GM19438 (cell line): ENCODE results near the gene BAZ2B.

ENCODE experiments used
- ATAC-seq: cut with Tn5 transposase; IDR thresholded peaks from one replicate; pipeline ENCODE4 v1.9.1; 2021; ENCODE audit warnings: low read depth; ENCODE audit not compliant: unreplicated experiment

BAZ2B gene

GRCh38 chr2:159585622-159586021 lies 30.7 kb downstream of the BAZ2B start:
- ATAC-seq = no peak

GRCh38 chr2:159584796-159585195 lies 31.6 kb downstream of the BAZ2B start:
- no peak for ATAC-seq

- ATAC-seq = no peak
Measured at GRCh38 chr2:159573846-159574606, 42.3 kb downstream of the BAZ2B start.

- no peak for ATAC-seq
Measured at GRCh38 chr2:159573294-159573693, 43.1 kb downstream of the BAZ2B start.

GRCh38 chr2:159572459-159572858 lies 43.9 kb downstream of the BAZ2B start:
- no peak for ATAC-seq

GRCh38 chr2:159571540-159572260 lies 44.6 kb downstream of the BAZ2B start:
- ATAC-seq = no peak

- ATAC-seq = no peak
Measured at GRCh38 chr2:159564081-159564480, 52.3 kb downstream of the BAZ2B start.

- no peak for ATAC-seq
Measured at GRCh38 chr2:159562248-159562647, 54.1 kb downstream of the BAZ2B start.

GRCh38 chr2:159561786-159562185 lies 54.6 kb downstream of the BAZ2B start:
- no peak for ATAC-seq

- ATAC-seq = no peak
Measured at GRCh38 chr2:159561242-159561641, 55.1 kb downstream of the BAZ2B start.

- no peak for ATAC-seq
Measured at GRCh38 chr2:159559034-159559433, 57.3 kb downstream of the BAZ2B start.

- no peak for ATAC-seq
Measured at GRCh38 chr2:159558479-159558878, 57.9 kb downstream of the BAZ2B start.

GRCh38 chr2:159557437-159558034 lies 58.8 kb downstream of the BAZ2B start:
- no peak for ATAC-seq

GRCh38 chr2:159555651-159556392 lies 60.5 kb downstream of the BAZ2B start:
- no peak for ATAC-seq

GRCh38 chr2:159553727-159554126 lies 62.6 kb downstream of the BAZ2B start:
- no peak for ATAC-seq

GRCh38 chr2:159551806-159552205 lies 64.5 kb downstream of the BAZ2B start:
- ATAC-seq = no peak

GRCh38 chr2:159550231-159550630 lies 66.1 kb downstream of the BAZ2B start:
- ATAC-seq = no peak

- no peak for ATAC-seq
Measured at GRCh38 chr2:159549234-159549633, 67.1 kb downstream of the BAZ2B start.

GRCh38 chr2:159546716-159547430 lies 69.5 kb downstream of the BAZ2B start:
- no peak for ATAC-seq

GRCh38 chr2:159546039-159546438 lies 70.3 kb downstream of the BAZ2B start:
- no peak for ATAC-seq
